Right lobe of liver (tissue), 4 donors: Measurements from ENCODE around the gene RFXAP.

Source experiments
- CTCF ChIP-seq, 4 donors: fragments of 200-600 bp in 3 of 4; fragments of 450-650 bp in 1 of 4; IDR thresholded peaks; one replicate each; pipeline versions ENCODE4 v1.5.1 to v1.8.0; 2016 to 2022; ENCODE audit warnings: antibody characterized with exemption in 4 of 4, mild to moderate bottlenecking in 2 of 4
- POLR2A ChIP-seq: fragments of 450-650 bp; IDR thresholded peaks from one replicate; pipeline ENCODE4 v1.6.1; 2017; ENCODE audit warnings: antibody characterized with exemption, mild to moderate bottlenecking
- donor health status: DM: no; HTN: no; CAD: no.
- donor health status: DM: no; HTN: no; CAD: no.
- donor health status: DM: no; HTN: yes; CAD: no.

GRCh38 chr13:36841391-36841790 is 22.4 kb downstream of the RFXAP start:
- TF ChIP-seq CTCF (IDR thresholded peaks at IDR 0.05) (no peak), POLR2A (no peak)
